T-helper 2 cell treated with Interferon-gamma antibody and Interleukin-4, amounts not matched to agents 100 ng/mL and 5 ng/mL, for 36 hours (primary cell): ENCODE data around the gene CCNF. TPM values are rescaled to one million over a fixed set of nuclear protein-coding genes. Genes with fewer than 3 reads are reported as not detected.

Experiments used
- intact Hi-C: fragments of 100-400 bp; cut with micrococcal nuclease; formaldehyde crosslinking; loops from one replicate; pipeline ENCODE4 v1.15.1; 2023
- total RNA-seq: library from RNA; stranded (reverse); gene quantifications from 2 replicates; pipeline ENCODE4 v1.2.3, GENCODE V29; 2022

Gene CCNF
- total RNA-seq, 1 donor from 2014 or later: 64.7 TPM

- intact Hi-C loops: no loop called here
Measured at GRCh38 chr16:2456551-2457153, 27.4 kb downstream of the CCNF start.

GRCh38 chr16:2457267-2457666, 28.0 kb downstream of the CCNF start:
- intact Hi-C loops: no loop called here

GRCh38 chr16:2457946-2458345, 28.7 kb downstream of the CCNF start:
- intact Hi-C loops: no loop called here

GRCh38 chr16:2458887-2459646, 29.8 kb downstream of the CCNF start:
- intact Hi-C loops: loop anchor here (1.0 kb wide), 1 partner anchor 15 kb away; no protein-coding TSS in a partner anchor

- intact Hi-C loops: loop anchor here (1.0 to 2.0 kb wide), 2 partner anchors 14 to 31 kb away; partner anchors contain the start of gene CCNF
Measured at GRCh38 chr16:2459647-2460390, 30.6 kb downstream of the CCNF start, which contains the start of gene TEDC2. Gene TEDC2, plus strand, starts transcription at chr16:2460109. Its CDS starts 36 bp downstream, at chr16:2460145.

- intact Hi-C loops: loop anchor here (2.0 kb wide), 1 partner anchor 32 kb away; the partner anchor contains the start of gene CCNF
Measured at GRCh38 chr16:2460391-2460713, 31.1 kb downstream of the CCNF start.

GRCh38 chr16:2460916-2461315, 31.7 kb downstream of the CCNF start:
- intact Hi-C loops: loop anchor here (2.0 kb wide), 1 partner anchor 32 kb away; the partner anchor contains the start of gene CCNF

- intact Hi-C loops: no loop called here
Measured at GRCh38 chr16:2462031-2462866, 33.0 kb downstream of the CCNF start.

- intact Hi-C loops: no loop called here
Measured at GRCh38 chr16:2464333-2464732, 35.1 kb downstream of the CCNF start.

GRCh38 chr16:2465653-2466415, 36.6 kb downstream of the CCNF start:
- intact Hi-C loops: no loop called here

- intact Hi-C loops: no loop called here
Measured at GRCh38 chr16:2466667-2467527, 37.6 kb downstream of the CCNF start.

GRCh38 chr16:2467528-2468232, 38.4 kb downstream of the CCNF start:
- intact Hi-C loops: no loop called here

GRCh38 chr16:2468233-2468724, 39.0 kb downstream of the CCNF start:
- intact Hi-C loops: no loop called here

GRCh38 chr16:2468725-2469398, 39.6 kb downstream of the CCNF start:
- intact Hi-C loops: no loop called here

GRCh38 chr16:2469399-2470233, 40.4 kb downstream of the CCNF start:
- intact Hi-C loops: no loop called here

GRCh38 chr16:2470234-2470601, 41.0 kb downstream of the CCNF start:
- intact Hi-C loops: no loop called here

- intact Hi-C loops: no loop called here
Measured at GRCh38 chr16:2470603-2471015, 41.4 kb downstream of the CCNF start.
